ENCODE results near the gene TGFB2.

Gene TGFB2

DNA sequence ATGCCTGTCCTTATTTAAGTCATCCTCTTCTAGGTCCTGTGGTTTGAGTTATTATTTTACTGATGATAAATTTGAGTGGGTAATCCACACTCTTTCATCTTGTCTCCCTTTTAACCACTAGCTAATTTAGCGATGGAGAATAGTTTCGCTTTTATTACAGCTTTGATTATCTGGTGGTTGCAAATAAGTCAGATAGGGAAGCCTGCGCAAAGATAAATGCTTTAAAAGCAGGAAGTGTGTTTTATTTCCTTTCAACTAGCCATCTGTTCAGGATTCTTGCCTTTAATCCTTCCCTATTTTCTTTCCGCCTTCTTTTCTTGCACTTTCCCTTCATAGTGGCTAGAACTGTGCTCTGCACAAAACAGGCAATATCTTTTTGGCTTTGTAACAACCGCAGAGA is 129.0 kb downstream of the TGFB2 start:
- H2BK15ac ChIP-seq (ENCODE audit: low read depth, poor library complexity, severe bottlenecking), result no peak overlapping the region
- no peaks in the 10 kb centered on the region for H3K9me3 ChIP-seq (ENCODE audit: control insufficient read depth, low read length)
- no peak overlapping the region for H3K9ac ChIP-seq (ENCODE audit: low read length)
- H2BK12ac ChIP-seq (ENCODE audit: low read length in 2 of 2), result no peak overlapping the region
- no peak overlapping the region for H4K8ac ChIP-seq (ENCODE audit: low read length)
- H3K4ac ChIP-seq (ENCODE audit: low read depth in 1 of 2, low read length in 2 of 2), result no peak overlapping the region
- no peak overlapping the region for H4K91ac ChIP-seq (ENCODE audit: low read length)
- no peak overlapping the region for H3K4me2 ChIP-seq (ENCODE audit: low read length, poor library complexity, severe bottlenecking)
- no peak overlapping the region for H2BK5ac ChIP-seq (ENCODE audit: low read depth, low read length, poor library complexity, severe bottlenecking)
- no peaks in the 10 kb centered on the region for H3K27me3 ChIP-seq (ENCODE audit: control insufficient read depth in 1 of 2, insufficient read depth in 1 of 2, low read length in 2 of 2)
- H3K4me3 ChIP-seq (ENCODE audit: insufficient read depth in 1 of 2, low read depth in 1 of 2, low read length in 2 of 2), result no peak overlapping the region
- no peak overlapping the region for H3K18ac ChIP-seq (ENCODE audit: low read depth in 1 of 2, low read length in 2 of 2)
- no peak overlapping the region for H3K14ac ChIP-seq (ENCODE audit: low read length in 2 of 2)
- WGBS, result 78% methylated on average over 3 of the region's 5 CpGs
- no peak for DNase-seq
- H3K36me3 ChIP-seq (ENCODE audit: control insufficient read depth in 1 of 2, insufficient read depth in 2 of 2, low read depth in 1 of 2, low read length in 2 of 2), result no peaks in the 10 kb centered on the region
- H2AFZ ChIP-seq (ENCODE audit: low read depth, low read length), result no peak overlapping the region
- no peak overlapping the region for H2BK120ac ChIP-seq (ENCODE audit: low read depth, low read length)
- peak overlapping the region; percentile 3 for H3K27ac ChIP-seq (ENCODE audit: low read length, poor library complexity, severe bottlenecking)
- no peaks in the 10 kb centered on the region for H3K4me1 ChIP-seq (ENCODE audit: control insufficient read depth, insufficient read depth, low read depth, low read length)
- no peaks in the 10 kb centered on the region for H3K79me1 ChIP-seq (replicated peaks; ENCODE audit: low read length, poor library complexity, severe bottlenecking)
- no peak overlapping the region for H3K23ac ChIP-seq (ENCODE audit: low read length in 2 of 2)
- H2AK5ac ChIP-seq (ENCODE audit: low read length, severe bottlenecking), result peak overlapping the region; percentile 49

DNA sequence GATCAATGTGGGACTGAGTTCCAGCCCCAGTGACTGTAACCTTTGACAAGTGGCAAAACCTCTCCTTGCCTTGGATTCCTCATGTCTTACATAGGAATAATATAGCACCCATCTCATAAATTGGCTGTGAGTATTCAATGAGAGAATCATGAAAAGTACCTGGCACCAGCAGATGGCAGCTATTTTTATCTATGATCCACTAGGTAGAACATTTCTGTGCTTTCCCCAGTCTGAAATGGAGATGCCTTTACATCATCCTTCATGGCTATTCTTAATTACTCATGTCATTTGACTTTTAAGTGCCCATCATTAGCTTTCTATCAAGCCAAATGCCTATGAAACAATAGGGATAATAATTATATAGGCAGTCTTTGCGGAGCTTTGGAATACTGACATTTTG is 130.1 kb downstream of the TGFB2 start:
- no peak overlapping the region for H3K4me3 ChIP-seq (ENCODE audit: insufficient read depth in 1 of 2, low read depth in 1 of 2, low read length in 2 of 2)
- 100% methylated on average over 1 of the region's 1 CpG for WGBS
- H2AK5ac ChIP-seq (ENCODE audit: low read length, severe bottlenecking), result peak overlapping the region; percentile 86

GRCh38 chr1:218475699-218476098 is 130.6 kb downstream of the TGFB2 start:
- H2AK5ac ChIP-seq (ENCODE audit: low read length, severe bottlenecking), result peak overlapping the region; percentile 95
- no peak overlapping the region for H3K4me3 ChIP-seq (ENCODE audit: insufficient read depth in 1 of 2, low read depth in 1 of 2, low read length in 2 of 2)
- H2BK120ac ChIP-seq (ENCODE audit: low read depth, low read length), result no peak overlapping the region
- no peak overlapping the region for H3K14ac ChIP-seq (ENCODE audit: low read length in 2 of 2)
- no peak overlapping the region for H3K18ac ChIP-seq (ENCODE audit: low read depth in 1 of 2, low read length in 2 of 2)
- DNase-seq, result no peak
- no peak overlapping the region for H3K9ac ChIP-seq (ENCODE audit: low read length)
- peaks cover 3% of the 10 kb centered on the region for H3K4me1 ChIP-seq (ENCODE audit: control insufficient read depth, insufficient read depth, low read depth, low read length)
- no peak overlapping the region for H2BK15ac ChIP-seq (ENCODE audit: low read depth, poor library complexity, severe bottlenecking)
- H3K79me1 ChIP-seq (replicated peaks; ENCODE audit: low read length, poor library complexity, severe bottlenecking), result no peaks in the 10 kb centered on the region
- no peak overlapping the region for H2AFZ ChIP-seq (ENCODE audit: low read depth, low read length)
- H3K36me3 ChIP-seq (ENCODE audit: control insufficient read depth in 1 of 2, insufficient read depth in 2 of 2, low read depth in 1 of 2, low read length in 2 of 2), result no peaks in the 10 kb centered on the region
- no peak overlapping the region for H3K4me2 ChIP-seq (ENCODE audit: low read length, poor library complexity, severe bottlenecking)
- no peaks in the 10 kb centered on the region for H3K27me3 ChIP-seq (ENCODE audit: control insufficient read depth in 1 of 2, insufficient read depth in 1 of 2, low read length in 2 of 2)
- H2BK5ac ChIP-seq (ENCODE audit: low read depth, low read length, poor library complexity, severe bottlenecking), result peak overlapping the region; percentile 89
- H3K9me3 ChIP-seq (ENCODE audit: control insufficient read depth, low read length), result no peaks in the 10 kb centered on the region
- 92% methylated on average over 1 of the region's 1 CpG for WGBS
- H4K91ac ChIP-seq (ENCODE audit: low read length), result no peak overlapping the region
- H2BK12ac ChIP-seq (ENCODE audit: low read length in 2 of 2), result peak overlapping the region in 1 of 2 experiments; percentile 28
- H3K4ac ChIP-seq (ENCODE audit: low read depth in 1 of 2, low read length in 2 of 2), result no peak overlapping the region
- H3K27ac ChIP-seq (ENCODE audit: low read length, poor library complexity, severe bottlenecking), result peak overlapping the region; percentile 77
- no peak overlapping the region for H4K8ac ChIP-seq (ENCODE audit: low read length)
- no peak overlapping the region for H3K23ac ChIP-seq (ENCODE audit: low read length in 2 of 2)

More for the DNA sequence above, 130.1 kb downstream of the TGFB2 start:
- H3K9me3 ChIP-seq (ENCODE audit: control insufficient read depth, low read length), result no peaks in the 10 kb centered on the region
- H3K4ac ChIP-seq (ENCODE audit: low read depth in 1 of 2, low read length in 2 of 2), result no peak overlapping the region
- H3K27me3 ChIP-seq (ENCODE audit: control insufficient read depth in 1 of 2, insufficient read depth in 1 of 2, low read length in 2 of 2), result no peaks in the 10 kb centered on the region
- DNase-seq, result no peak
- peak overlapping the region; percentile 15 for H2BK5ac ChIP-seq (ENCODE audit: low read depth, low read length, poor library complexity, severe bottlenecking)
- H3K9ac ChIP-seq (ENCODE audit: low read length), result no peak overlapping the region
- H3K27ac ChIP-seq (ENCODE audit: low read length, poor library complexity, severe bottlenecking), result peak overlapping the region; percentile 77
- no peak overlapping the region for H2BK120ac ChIP-seq (ENCODE audit: low read depth, low read length)
- no peak overlapping the region for H3K4me2 ChIP-seq (ENCODE audit: low read length, poor library complexity, severe bottlenecking)
- H2AFZ ChIP-seq (ENCODE audit: low read depth, low read length), result no peak overlapping the region
- no peak overlapping the region for H2BK15ac ChIP-seq (ENCODE audit: low read depth, poor library complexity, severe bottlenecking)
- no peak overlapping the region for H4K8ac ChIP-seq (ENCODE audit: low read length)
- peak overlapping the region; percentile 50 to 55 for H3K18ac ChIP-seq (ENCODE audit: low read depth in 1 of 2, low read length in 2 of 2)
- no peaks in the 10 kb centered on the region for H3K79me1 ChIP-seq (replicated peaks; ENCODE audit: low read length, poor library complexity, severe bottlenecking)
- H3K4me1 ChIP-seq (ENCODE audit: control insufficient read depth, insufficient read depth, low read depth, low read length), result peaks cover 3% of the 10 kb centered on the region
- no peak overlapping the region for H3K23ac ChIP-seq (ENCODE audit: low read length in 2 of 2)
- peak overlapping the region in 1 of 2 experiments; percentile 50 for H2BK12ac ChIP-seq (ENCODE audit: low read length in 2 of 2)
- no peak overlapping the region for H3K14ac ChIP-seq (ENCODE audit: low read length in 2 of 2)
- H4K91ac ChIP-seq (ENCODE audit: low read length), result no peak overlapping the region
- H3K36me3 ChIP-seq (ENCODE audit: control insufficient read depth in 1 of 2, insufficient read depth in 2 of 2, low read depth in 1 of 2, low read length in 2 of 2), result no peaks in the 10 kb centered on the region

- peak overlapping the region; percentile 94 for H3K27ac ChIP-seq (ENCODE audit: low read length, poor library complexity, severe bottlenecking)
- no peak overlapping the region for H3K18ac ChIP-seq (ENCODE audit: low read depth in 1 of 2, low read length in 2 of 2)
- no peak overlapping the region for H2BK15ac ChIP-seq (ENCODE audit: low read depth, poor library complexity, severe bottlenecking)
- H3K4me3 ChIP-seq (ENCODE audit: insufficient read depth in 1 of 2, low read depth in 1 of 2, low read length in 2 of 2), result no peak overlapping the region
- H2BK120ac ChIP-seq (ENCODE audit: low read depth, low read length), result no peak overlapping the region
- H2AFZ ChIP-seq (ENCODE audit: low read depth, low read length), result no peak overlapping the region
- H4K8ac ChIP-seq (ENCODE audit: low read length), result no peak overlapping the region
- peak overlapping the region; percentile 10 for H3K9ac ChIP-seq (ENCODE audit: low read length)
- WGBS, result 0% methylated on average over 2 of the region's 3 CpGs
- no peak overlapping the region for H4K91ac ChIP-seq (ENCODE audit: low read length)
- no peak overlapping the region for H3K4me2 ChIP-seq (ENCODE audit: low read length, poor library complexity, severe bottlenecking)
- DNase-seq, result peak; percentile 78
- H3K27me3 ChIP-seq (ENCODE audit: control insufficient read depth in 1 of 2, insufficient read depth in 1 of 2, low read length in 2 of 2), result no peaks in the 10 kb centered on the region
- peaks cover 3% of the 10 kb centered on the region for H3K4me1 ChIP-seq (ENCODE audit: control insufficient read depth, insufficient read depth, low read depth, low read length)
- H3K14ac ChIP-seq (ENCODE audit: low read length in 2 of 2), result no peak overlapping the region
- no peak overlapping the region for H2BK12ac ChIP-seq (ENCODE audit: low read length in 2 of 2)
- H3K23ac ChIP-seq (ENCODE audit: low read length in 2 of 2), result no peak overlapping the region
- no peaks in the 10 kb centered on the region for H3K36me3 ChIP-seq (ENCODE audit: control insufficient read depth in 1 of 2, insufficient read depth in 2 of 2, low read depth in 1 of 2, low read length in 2 of 2)
- H3K79me1 ChIP-seq (replicated peaks; ENCODE audit: low read length, poor library complexity, severe bottlenecking), result no peaks in the 10 kb centered on the region
- H3K9me3 ChIP-seq (ENCODE audit: control insufficient read depth, low read length), result no peaks in the 10 kb centered on the region
- no peak overlapping the region for H2BK5ac ChIP-seq (ENCODE audit: low read depth, low read length, poor library complexity, severe bottlenecking)
- H3K4ac ChIP-seq (ENCODE audit: low read depth in 1 of 2, low read length in 2 of 2), result no peak overlapping the region
- no peak overlapping the region for H2AK5ac ChIP-seq (ENCODE audit: low read length, severe bottlenecking)
Measured at GRCh38 chr1:218476385-218476784, 131.2 kb downstream of the TGFB2 start.

All from mesenchymal stem cell (in vitro differentiated cells and primary cell).